ENCODE data around the gene ANKFN1. TPM values are rescaled to one million over a fixed set of nuclear protein-coding genes. Genes with fewer than 3 reads are reported as not detected.
A peak's percentile ranks its signal among the peaks of the same experiment; 100 is the strongest.

Gene ANKFN1
- total RNA-seq, 1 experiment from 2014 or later = not detected

- H2BK15ac ChIP-seq (ENCODE audit: low read depth, low read length) = no peak overlapping the region
- no peak overlapping the region for H2BK5ac ChIP-seq (ENCODE audit: insufficient read length, low read length)
- H4K8ac ChIP-seq (replicated peaks; ENCODE audit: insufficient read length, low read depth, low read length) = no peak overlapping the region
- no peaks in the 10 kb centered on the region for H3K79me2 ChIP-seq (ENCODE audit: insufficient read depth, low read length)
- H3K4ac ChIP-seq (ENCODE audit: low read depth, low read length) = no peak overlapping the region
- H3T11ph ChIP-seq (ENCODE audit: low read length) = no peak overlapping the region
- H3K56ac ChIP-seq (ENCODE audit: insufficient read length, low read depth, low read length) = no peak overlapping the region
- Mint-ChIP-seq H3K4me3 (no peak overlapping the region), H3K27me3 (ENCODE audit: low read depth) (no peaks in the 10 kb centered on the region; the same call in 1 of the 2 replicates), H3K36me3 (ENCODE audit: insufficient read depth in 1 of 3, low read depth in 3 of 3) (no peaks in the 10 kb centered on the region), H3K9me3 (peaks cover 7 to 8% of the 10 kb centered on the region in 2 experiments; a peak in 4 of 5 replicates), H3K4me1 (peaks cover 15% of the 10 kb centered on the region in 2 experiments), H3K27ac (no peak overlapping the region)
- TF ChIP-seq, protein P1, sequence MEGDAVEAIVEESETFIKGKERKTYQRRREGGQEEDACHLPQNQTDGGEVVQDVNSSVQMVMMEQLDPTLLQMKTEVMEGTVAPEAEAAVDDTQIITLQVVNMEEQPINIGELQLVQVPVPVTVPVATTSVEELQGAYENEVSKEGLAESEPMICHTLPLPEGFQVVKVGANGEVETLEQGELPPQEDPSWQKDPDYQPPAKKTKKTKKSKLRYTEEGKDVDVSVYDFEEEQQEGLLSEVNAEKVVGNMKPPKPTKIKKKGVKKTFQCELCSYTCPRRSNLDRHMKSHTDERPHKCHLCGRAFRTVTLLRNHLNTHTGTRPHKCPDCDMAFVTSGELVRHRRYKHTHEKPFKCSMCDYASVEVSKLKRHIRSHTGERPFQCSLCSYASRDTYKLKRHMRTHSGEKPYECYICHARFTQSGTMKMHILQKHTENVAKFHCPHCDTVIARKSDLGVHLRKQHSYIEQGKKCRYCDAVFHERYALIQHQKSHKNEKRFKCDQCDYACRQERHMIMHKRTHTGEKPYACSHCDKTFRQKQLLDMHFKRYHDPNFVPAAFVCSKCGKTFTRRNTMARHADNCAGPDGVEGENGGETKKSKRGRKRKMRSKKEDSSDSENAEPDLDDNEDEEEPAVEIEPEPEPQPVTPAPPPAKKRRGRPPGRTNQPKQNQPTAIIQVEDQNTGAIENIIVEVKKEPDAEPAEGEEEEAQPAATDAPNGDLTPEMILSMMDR (conservative IDR thresholded peaks at IDR 0.05) = peak; percentile 42; the same call in 2 of the 3 replicates
- H4K5ac ChIP-seq (ENCODE audit: insufficient read length, low read depth, low read length) = no peak overlapping the region
- no peak overlapping the region for H3K23ac ChIP-seq (ENCODE audit: insufficient read length, low read depth, low read length)
- no peaks in the 10 kb centered on the region; the same call in 1 of the 2 replicates for H3K4me1 ChIP-seq (ENCODE audit: insufficient read depth, low read length)
- H3K4me2 ChIP-seq (ENCODE audit: insufficient read depth, insufficient read length, low read length) = no peak overlapping the region
- H4K20me1 ChIP-seq (ENCODE audit: control insufficient read depth, insufficient read depth, insufficient read length) = no peaks in the 10 kb centered on the region
- no peak overlapping the region for H3K9ac ChIP-seq (ENCODE audit: extremely low read depth, insufficient read length, low read length)
- H3K79me1 ChIP-seq (ENCODE audit: insufficient read depth, low read depth, low read length, poor library complexity, severe bottlenecking) = no peaks in the 10 kb centered on the region
- H2BK120ac ChIP-seq (ENCODE audit: low read depth, low read length, poor library complexity, severe bottlenecking) = no peak overlapping the region
- no peaks in the 10 kb centered on the region for H3K27me3 ChIP-seq (ENCODE audit: insufficient read depth, low read length)
- no peak for DNase-seq
- WGBS (ENCODE audit: extremely low coverage, insufficient read length, low lambda C conversion rate) = no CpG with 5 or more reads among the region's 5 CpGs
- no peaks in the 10 kb centered on the region for H3K9me3 ChIP-seq (ENCODE audit: control insufficient read depth, low read depth, low read length)
- H2BK20ac ChIP-seq (ENCODE audit: low read depth, low read length, poor library complexity, severe bottlenecking) = no peak overlapping the region
- no peak overlapping the region for H2AFZ ChIP-seq (ENCODE audit: low read length)
- no peak overlapping the region for H3K18ac ChIP-seq (ENCODE audit: insufficient read length, low read depth, low read length)
- H2BK12ac ChIP-seq (ENCODE audit: insufficient read length, low read depth, low read length) = no peak overlapping the region
- H3K27ac ChIP-seq (ENCODE audit: insufficient read length, low read depth, low read length) = no peak overlapping the region
- H4K91ac ChIP-seq (ENCODE audit: insufficient read length, low read depth, low read length) = no peak overlapping the region
- no peak overlapping the region for H3K14ac ChIP-seq (ENCODE audit: insufficient read depth, low read length)
- no peaks in the 10 kb centered on the region for H3K23me2 ChIP-seq (ENCODE audit: insufficient read length, low read depth, low read length, poor library complexity, severe bottlenecking)
- no peak overlapping the region for H2AK5ac ChIP-seq (ENCODE audit: insufficient read length, low read length)
Observed at GRCh38 chr17:56231693-56232092, 78.4 kb downstream of the ANKFN1 start.
